ENCODE results near the gene PANX3. TPM values are rescaled to one million over a fixed set of nuclear protein-coding genes. Genes with fewer than 3 reads are reported as not detected.

PANX3 gene
- total and polyA plus RNA-seq, 9 of the 15 experiments (the other 6 are each of a cell fraction or from before 2014, with no cell fraction given) = 0.09 to 0.69 (median 0.39) TPM

- in situ Hi-C loops (cut with MboI) (no loop called here), intact Hi-C loops (cut with micrococcal nuclease) (no loop called here)
- H3K4me1 ChIP-seq (replicated peaks in 1 of 2; ENCODE audit: control insufficient read depth in 2 of 2, insufficient read depth in 2 of 2, low read length in 2 of 2) = no peaks in the 10 kb centered on the region
- ChIA-PET CTCF (ENCODE audit: low intra/inter-chr PET ratio) (no interaction called here), POLR2A (no interaction called here)
- no peak for TF ChIP-seq ELF4 (CRISPR knock-in tag; IDR thresholded peaks at IDR 0.05)
- TF ChIP-seq ZNF766 (CRISPR knock-in tag; conservative IDR thresholded peaks at IDR 0.05) = no peak
- TF ChIP-seq NFRKB (IDR thresholded peaks at IDR 0.05; ENCODE audit: low read depth) = no peak
- no peak for TF ChIP-seq BHLHE40 (IDR thresholded peaks at IDR 0.05; ENCODE audit: low read length)
- no peak for TF ChIP-seq RAD51 (IDR thresholded peaks at IDR 0.05; ENCODE audit: borderline replicate concordance, low read depth)
- TF ChIP-seq PML (IDR thresholded peaks at IDR 0.05; ENCODE audit: low read length) = no peak
- no peak for TF ChIP-seq BRF1 (IDR thresholded peaks at IDR 0.05; ENCODE audit: borderline replicate concordance, extremely low read depth, insufficient read length)
- TF ChIP-seq ZNF583 (CRISPR knock-in tag; IDR thresholded peaks at IDR 0.05) = no peak
- TF ChIP-seq ZNF449 (CRISPR knock-in tag; IDR thresholded peaks at IDR 0.05) = no peak
- no peak for TF ChIP-seq BCOR (IDR thresholded peaks at IDR 0.05)
- TF ChIP-seq KAT2B (IDR thresholded peaks at IDR 0.05; ENCODE audit: low read depth, low read length) = no peak
- no peak for TF ChIP-seq MEIS2 (IDR thresholded peaks at IDR 0.05; ENCODE audit: partially characterized antibody)
- TF ChIP-seq TFE3 (CRISPR knock-in tag; IDR thresholded peaks at IDR 0.05) = no peak
- TF ChIP-seq PURB (CRISPR knock-in tag; IDR thresholded peaks at IDR 0.05; ENCODE audit: low read depth) = no peak
- ATAC-seq (no peak), FAIRE-seq (no peak), DNase-seq (ENCODE audit: extremely low read depth in 1 of 4, low spot score in 3 of 4) (no peak)
- H3K4me2 ChIP-seq (ENCODE audit: insufficient read depth, low read length) = no peak within 1 kb of the TSS
- no peaks in the 10 kb centered on the region for H3K9me1 ChIP-seq (ENCODE audit: control insufficient read depth, insufficient read depth, low read length)
- H3K27me3 ChIP-seq (ENCODE audit: control insufficient read depth in 2 of 2, insufficient read depth in 2 of 2, low read length in 2 of 2) = peaks cover 0 to 9% of the 10 kb centered on the region in 2 experiments; a peak in 1 of 5 replicates
- no peaks in the 10 kb centered on the region for H3K9me3 ChIP-seq (replicated peaks; ENCODE audit: control insufficient read depth, insufficient read depth, low read depth, low read length)
- WGBS (ENCODE audit: insufficient coverage, low coverage, missing lambda C conversion rate) = 10% methylated on average over 3 of the region's 4 CpGs
- no peak within 1 kb of the TSS for H3K4me3 ChIP-seq
- H4K20me1 ChIP-seq (replicated peaks; ENCODE audit: control insufficient read depth, insufficient read depth, low read length) = no peaks in the 10 kb centered on the region
- no TSS peak for BruUV-seq (replicated peaks)
- no peaks in the 10 kb centered on the region for H3K79me2 ChIP-seq (ENCODE audit: control insufficient read depth, insufficient read depth, low read length)
- H3K9ac ChIP-seq (ENCODE audit: insufficient read depth in 1 of 2, low read depth in 2 of 2, low read length in 2 of 2) = no peak within 1 kb of the TSS
- no peak within 1 kb of the TSS for H2AFZ ChIP-seq (ENCODE audit: low read depth, low read length)
- no peaks in the 10 kb centered on the region for H3K36me3 ChIP-seq (ENCODE audit: control insufficient read depth, insufficient read depth, low read length)
- H3K27ac ChIP-seq (ENCODE audit: extremely low read depth, low read depth, low read length) = no peak within 1 kb of the TSS
Observed at GRCh38 chr11:124569697-124570096, 41.5 kb upstream of the PANX3 start, which contains the start of gene OR8A1. Gene OR8A1, plus strand, starts transcription at chr11:124569997. Its CDS starts 123 bp downstream, at chr11:124570120.

All from K562 (cell line).